IMR-90 (cell line): Measurements from ENCODE around the gene PRC1. TPM values are rescaled to one million over a fixed set of nuclear protein-coding genes. Genes with fewer than 3 reads are reported as not detected.

Experiments used
- ATAC-seq: fragments of 200-7000 bp; cut with Tn5 transposase; 2 replicates; pipeline ENCODE4 v1.9.1; 2020; ENCODE audit warnings: low read depth, mild to moderate bottlenecking, moderate library complexity
- BruUV-seq: library from RNA; stranded (reverse); fragments of 400-500 nt; replicated peaks from 2 replicates; lab custom pipeline; 2021; lab: Mats Ljungman, UMichigan
- CTCF ChIA-PET: fragments of 300-600 bp; formaldehyde crosslinking; extraction: SDS; loops from one replicate; lab custom pipeline; 2021; ENCODE audit warnings: antibody characterized with exemption; lab: Yijun Ruan, JAX
- POLR2A ChIA-PET: fragments of 300-600 bp; sonication (Branson Sonifier 250); formaldehyde crosslinking; loops from one replicate; lab custom pipeline; 2022; ENCODE audit warnings: antibody characterized with exemption; ENCODE audit not compliant: unreplicated experiment; lab: Charles Lee
- DNase-seq: peaks from one replicate; pipeline ENCODE4 v3.0.0; 2013
- H2AFZ ChIP-seq: replicated peaks from 2 replicates; pipeline ENCODE3; 2013; ENCODE audit warnings: low read length, mild to moderate bottlenecking; ENCODE audit not compliant: poor library complexity
- H2AK5ac ChIP-seq: 2 replicates; pipeline ENCODE4 v1.6.1; 2013; ENCODE audit warnings: low read depth, low read length, inconsistent platforms
- H2AK9ac ChIP-seq: replicated peaks from 2 replicates; pipeline ENCODE3; 2013; ENCODE audit warnings: mild to moderate bottlenecking, low read depth, low read length, moderate library complexity; ENCODE audit not compliant: poor library complexity
- H2BK120ac ChIP-seq: 2 replicates; pipeline ENCODE4 v1.6.1; 2013; ENCODE audit warnings: low read depth, low read length, inconsistent platforms
- H2BK15ac ChIP-seq: 3 replicates; pipeline ENCODE4 v1.6.1; 2013; ENCODE audit warnings: low read depth, low read length, inconsistent platforms
- H2BK20ac ChIP-seq: 2 replicates; pipeline ENCODE4 v1.6.1; 2013; ENCODE audit warnings: low read depth, mild to moderate bottlenecking, inconsistent platforms, low read length, moderate library complexity
- H2BK5ac ChIP-seq: 2 replicates; pipeline ENCODE4 v1.6.1; 2013; ENCODE audit warnings: mild to moderate bottlenecking, low read depth, low read length, inconsistent platforms; ENCODE audit not compliant: poor library complexity, severe bottlenecking
- H3K14ac ChIP-seq: replicated peaks from 2 replicates; pipeline ENCODE4 v1.6.1; 2013; ENCODE audit warnings: low read depth, low read length, inconsistent platforms
- H3K18ac ChIP-seq: 2 replicates; pipeline ENCODE4 v1.6.1; 2013; ENCODE audit warnings: low read depth, low read length, control low read depth
- H3K23ac ChIP-seq: 2 replicates; pipeline ENCODE4 v1.6.1; 2013; ENCODE audit warnings: low read depth, low read length, inconsistent platforms
- H3K27ac ChIP-seq: 2 replicates; pipeline ENCODE4 v1.5.1; 2013; ENCODE audit warnings: mild to moderate bottlenecking, control low read depth, low read length; ENCODE audit not compliant: insufficient read depth
- H3K27me3 ChIP-seq: 2 replicates; pipeline ENCODE4 v1.6.1; 2013; ENCODE audit warnings: low read length; ENCODE audit not compliant: control insufficient read depth, insufficient read depth
- H3K36me3 ChIP-seq: 2 replicates; pipeline ENCODE4 v1.6.1; 2013; ENCODE audit warnings: low read length, mixed read lengths; ENCODE audit not compliant: control insufficient read depth, insufficient read depth
- H3K4ac ChIP-seq: 2 replicates; pipeline ENCODE4 v1.6.1; 2013; ENCODE audit warnings: low read depth, low read length, inconsistent platforms
- H3K4me1 ChIP-seq: 2 replicates; pipeline ENCODE4 v1.6.1; 2013; ENCODE audit warnings: low read length, mixed read lengths; ENCODE audit not compliant: control insufficient read depth, insufficient read depth
- H3K4me2 ChIP-seq: 2 replicates; pipeline ENCODE4 v1.6.1; 2013; ENCODE audit warnings: low read depth, mild to moderate bottlenecking, control low read depth, low read length, moderate library complexity
- H3K4me3 ChIP-seq: 2 replicates; pipeline ENCODE4 v1.5.1; 2013; ENCODE audit warnings: low read depth, mild to moderate bottlenecking, control low read depth, low read length, moderate library complexity; ENCODE audit not compliant: insufficient read depth
- H3K56ac ChIP-seq: 2 replicates; pipeline ENCODE4 v1.6.1; 2013; ENCODE audit warnings: low read length, inconsistent platforms; ENCODE audit not compliant: insufficient read depth; ENCODE audit errors: extremely low read depth
- H3K79me1 ChIP-seq, 2 experiments: 2 replicates each; pipeline ENCODE4 v1.6.1; 2013; ENCODE audit warnings: low read length in 2 of 2, inconsistent platforms in 1 of 2, low read depth in 1 of 2
- H3K9ac ChIP-seq: 2 replicates; pipeline ENCODE4 v1.6.1; 2013; ENCODE audit warnings: low read depth, low read length, control low read depth
- H3K9me1 ChIP-seq: 2 replicates; pipeline ENCODE4 v1.6.1; 2013; ENCODE audit warnings: low read length, inconsistent platforms; ENCODE audit not compliant: insufficient read depth
- H3K9me3 ChIP-seq: 2 replicates; pipeline ENCODE4 v1.6.1; 2013; ENCODE audit warnings: low read length; ENCODE audit not compliant: control insufficient read depth, insufficient read depth
- H4K20me1 ChIP-seq: 2 replicates; pipeline ENCODE4 v1.6.1; 2013; ENCODE audit warnings: low read length, inconsistent platforms; ENCODE audit not compliant: insufficient read depth
- H4K5ac ChIP-seq: 2 replicates; pipeline ENCODE4 v1.6.1; 2013; ENCODE audit warnings: mild to moderate bottlenecking, low read depth, low read length, control low read depth
- H4K8ac ChIP-seq, 2 experiments: 2 replicates each; pipeline ENCODE4 v1.6.1; 2013; ENCODE audit warnings: low read depth in 2 of 2, low read length in 2 of 2, control low read depth in 1 of 2, inconsistent platforms in 1 of 2
- H4K91ac ChIP-seq: 2 replicates; pipeline ENCODE4 v1.6.1; 2013; ENCODE audit warnings: low read depth, low read length, inconsistent platforms; ENCODE audit not compliant: insufficient read depth
- CEBPB ChIP-seq: IDR thresholded peaks from 2 replicates; pipeline ENCODE4 v1.6.1; 2012; ENCODE audit warnings: low read depth, low read length, improper control_type of control experiment
- CHD1 ChIP-seq: IDR thresholded peaks from 2 replicates; pipeline ENCODE4 v1.6.1; 2012; ENCODE audit warnings: low read depth, low read length, improper control_type of control experiment
- MAFK ChIP-seq: IDR thresholded peaks from 2 replicates; pipeline ENCODE4 v1.6.1; 2012; ENCODE audit warnings: low read depth, low read length, improper control_type of control experiment
- MAZ ChIP-seq: IDR thresholded peaks from 2 replicates; pipeline ENCODE4 v1.6.1; 2012; ENCODE audit warnings: low read depth, mild to moderate bottlenecking, low read length, improper control_type of control experiment, moderate library complexity, borderline replicate concordance
- MXI1 ChIP-seq: IDR thresholded peaks from 2 replicates; pipeline ENCODE4 v1.6.1; 2012; ENCODE audit warnings: low read depth, mild to moderate bottlenecking, low read length, moderate library complexity, borderline replicate concordance
- NFE2L2 ChIP-seq: fragments of 150-350 bp; IDR thresholded peaks from 2 replicates; pipeline ENCODE4 v1.6.1; 2016; ENCODE audit warnings: low read depth, mild to moderate bottlenecking, low read length
- POLR2A ChIP-seq: IDR thresholded peaks from 2 replicates; pipeline ENCODE4 v1.6.1; 2012; ENCODE audit warnings: mild to moderate bottlenecking, low read depth, low read length
- RAD21 ChIP-seq: IDR thresholded peaks from 2 replicates; pipeline ENCODE4 v1.6.1; 2012; ENCODE audit warnings: low read length, improper control_type of control experiment
- RCOR1 ChIP-seq: IDR thresholded peaks from 2 replicates; pipeline ENCODE4 v1.6.1; 2012; ENCODE audit warnings: mild to moderate bottlenecking, low read length, improper control_type of control experiment; ENCODE audit not compliant: insufficient replicate concordance
- RFX5 ChIP-seq: IDR thresholded peaks from 2 replicates; pipeline ENCODE4 v1.8.0; 2012; ENCODE audit warnings: low read depth, mild to moderate bottlenecking, low read length, moderate library complexity
- SMC3 ChIP-seq: fragments of 150-350 bp; IDR thresholded peaks from 2 replicates; pipeline ENCODE4 v1.6.1; 2016; ENCODE audit warnings: low read depth, mild to moderate bottlenecking, antibody characterized with exemption, low read length, moderate library complexity
- WGBS, 2 experiments: methylation state at CpG; one replicate each; pipeline versions ENCODE4 v1.1.5 to v1.1.7; 2013; ENCODE audit warnings: missing lambda C conversion rate in 2 of 2; ENCODE audit not compliant: insufficient read length in 1 of 2; ENCODE audit errors: extremely low coverage in 2 of 2; 5-methylcytosine and 5-hydroxymethylcytosine counted together
- dilution Hi-C: fragments of 300-500 bp; cut with HindIII; formaldehyde crosslinking; loops from one replicate; pipeline ENCODE4 v1.14.3; 2018; ENCODE audit warnings: low sequenced_read_pairs; ENCODE audit not compliant: unreplicated experiment
- in situ Hi-C: fragments of 300-500 bp; cut with MboI; formaldehyde crosslinking; loops from 3 replicates; pipeline ENCODE4 v1.14.3; 2019; ENCODE audit warnings: low sequenced_read_pairs, inconsistent platforms, mixed read lengths
- intact Hi-C: fragments of 100-400 bp; cut with micrococcal nuclease; formaldehyde crosslinking; loops from 2 replicates; pipeline ENCODE4 v1.10.0; 2022
- polyA plus RNA-seq, 3 experiments: library from polyadenylated mRNA; depleted of rRNA; stranded (reverse); fragments of >200 nt; gene quantifications; 2 replicates each; pipeline ENCODE4 v1.2.3, GENCODE V29; 2012; ENCODE audit warnings: low replicate concordance in 1 of 3
- total RNA-seq: library from RNA; depleted of rRNA; stranded (reverse); fragments of >200 nt; gene quantifications from 2 replicates; pipeline ENCODE4 v1.2.3, GENCODE V29; 2012
- TF ChIP-seq, protein P1 (sequence below): conservative IDR thresholded peaks from 2 replicates; pipeline ENCODE4 v1.5.1; 2012; ENCODE audit warnings: mild to moderate bottlenecking, low read depth, low read length, improper control_type of control experiment
- TF ChIP-seq, protein P2 (sequence below): fragments of 150-350 bp; IDR thresholded peaks from 2 replicates; pipeline ENCODE4 v1.6.1; 2016; ENCODE audit warnings: low read depth, mild to moderate bottlenecking, low read length, moderate library complexity, borderline replicate concordance
- TF ChIP-seq, protein P3 (sequence below): fragments of 150-350 bp; IDR thresholded peaks from 2 replicates; pipeline ENCODE4 v1.6.1; 2017; ENCODE audit warnings: mild to moderate bottlenecking, antibody characterized with exemption, low read length, low read depth

PRC1 gene
- total and polyA plus RNA-seq, 2 of the 4 experiments (the other 2 are of a cell fraction) = 131 to 148 TPM

DNA sequence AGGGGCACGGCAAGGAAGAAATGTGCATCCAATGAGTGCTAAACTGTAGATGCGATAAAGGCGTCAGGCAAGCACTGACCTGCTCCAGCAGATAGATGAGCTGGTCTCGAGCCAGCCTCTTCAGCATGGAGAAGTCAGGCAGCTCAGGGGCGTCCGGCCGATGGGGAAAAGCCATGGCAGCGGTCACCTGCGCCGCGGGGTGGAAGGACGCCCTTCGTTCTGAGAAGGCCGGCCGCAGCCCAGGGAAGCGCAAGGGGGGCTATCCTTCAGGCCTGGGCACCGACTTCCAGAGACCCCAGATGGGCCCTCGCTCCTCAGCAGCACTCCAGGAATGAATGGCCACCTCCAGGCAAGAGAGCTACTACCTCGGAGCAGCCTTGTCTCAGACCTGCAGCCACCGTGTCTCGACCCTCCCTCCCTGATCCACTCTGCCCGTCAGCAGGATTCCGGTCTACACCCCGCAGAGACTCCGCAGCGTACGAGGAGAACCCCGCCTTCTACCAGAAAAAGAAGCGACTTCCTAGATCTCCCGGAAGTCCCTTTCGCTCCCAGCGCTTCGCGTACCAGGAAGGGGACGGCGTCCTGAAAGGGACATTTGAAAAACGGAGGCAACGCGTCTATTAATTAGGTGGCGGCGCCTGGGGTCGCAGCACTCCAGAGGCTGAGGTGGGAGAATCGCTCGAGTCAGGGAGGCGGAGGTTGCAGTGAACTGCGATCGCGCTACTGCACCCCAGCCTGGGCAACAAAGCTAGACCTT is 27.9 kb upstream of the PRC1 start, which contains the start of gene VPS33B:
TSS of gene VPS33B (minus strand) at position 520 of the 757 bp plus-strand sequence. CDS start at position 175, 345 bp downstream.
- TSS peak; percentile 62 for BruUV-seq
- H3K79me1 ChIP-seq = peaks cover 12 to 43% of the 10 kb centered on the region in 2 experiments
- peak within 1 kb of the TSS; percentile 81 for H3K56ac ChIP-seq
- peak within 1 kb of the TSS; percentile 74 for H2BK5ac ChIP-seq
- H4K8ac ChIP-seq = peak within 1 kb of the TSS; percentile 94 to 98
- peak within 1 kb of the TSS; percentile 62 for H4K5ac ChIP-seq
- H2BK15ac ChIP-seq = no peak within 1 kb of the TSS
- H2BK20ac ChIP-seq = no peak within 1 kb of the TSS
- H3K4me3 ChIP-seq = peak within 1 kb of the TSS; percentile 65
- CTCF ChIA-PET = interaction anchor here (1.7 kb wide), 1 partner anchor 27 kb away, joined by 8 read pairs; no protein-coding TSS in a partner anchor
- intact Hi-C loops = no loop called here
- dilution Hi-C loops = no loop called here
- peaks cover 6% of the 10 kb centered on the region; the same call in 1 of the 2 replicates for H3K9me1 ChIP-seq
- H3K9ac ChIP-seq = peak within 1 kb of the TSS; percentile 89
- WGBS, 2 experiments = 3% methylated on average over 22 of the region's 48 CpGs; no CpG with 5 or more reads in 1 of the 2 experiments
- peak within 1 kb of the TSS; percentile 93 for H3K4ac ChIP-seq
- H3K4me1 ChIP-seq = no peaks in the 10 kb centered on the region
- peak within 1 kb of the TSS; percentile 94 for H2AK9ac ChIP-seq
- peak within 1 kb of the TSS; percentile 69 for H2BK120ac ChIP-seq
- peak within 1 kb of the TSS; percentile 98 for H2AFZ ChIP-seq
- H3K27ac ChIP-seq = peak within 1 kb of the TSS; percentile 75
- peak within 1 kb of the TSS; percentile 43 for H3K18ac ChIP-seq
- peak within 1 kb of the TSS; percentile 91 for H3K4me2 ChIP-seq
- H3K14ac ChIP-seq = peak within 1 kb of the TSS; percentile 96
- POLR2A ChIA-PET = no interaction called here
- DNase-seq (peak; percentile 80), ATAC-seq (peak; percentile 93)
- H3K9me3 ChIP-seq = no peaks in the 10 kb centered on the region
- peak within 1 kb of the TSS; percentile 91 for H4K91ac ChIP-seq
- peak within 1 kb of the TSS; percentile 80; the same call in 1 of the 2 replicates for H2AK5ac ChIP-seq
- no peaks in the 10 kb centered on the region for H3K36me3 ChIP-seq
- H3K27me3 ChIP-seq = no peaks in the 10 kb centered on the region
- no peaks in the 10 kb centered on the region; the same call in 1 of the 2 replicates for H4K20me1 ChIP-seq
- peak within 1 kb of the TSS; percentile 89 for H3K23ac ChIP-seq
- in situ Hi-C loops = no loop called here
- no peak for TF ChIP-seq MAFK
- TF ChIP-seq, protein P1, sequence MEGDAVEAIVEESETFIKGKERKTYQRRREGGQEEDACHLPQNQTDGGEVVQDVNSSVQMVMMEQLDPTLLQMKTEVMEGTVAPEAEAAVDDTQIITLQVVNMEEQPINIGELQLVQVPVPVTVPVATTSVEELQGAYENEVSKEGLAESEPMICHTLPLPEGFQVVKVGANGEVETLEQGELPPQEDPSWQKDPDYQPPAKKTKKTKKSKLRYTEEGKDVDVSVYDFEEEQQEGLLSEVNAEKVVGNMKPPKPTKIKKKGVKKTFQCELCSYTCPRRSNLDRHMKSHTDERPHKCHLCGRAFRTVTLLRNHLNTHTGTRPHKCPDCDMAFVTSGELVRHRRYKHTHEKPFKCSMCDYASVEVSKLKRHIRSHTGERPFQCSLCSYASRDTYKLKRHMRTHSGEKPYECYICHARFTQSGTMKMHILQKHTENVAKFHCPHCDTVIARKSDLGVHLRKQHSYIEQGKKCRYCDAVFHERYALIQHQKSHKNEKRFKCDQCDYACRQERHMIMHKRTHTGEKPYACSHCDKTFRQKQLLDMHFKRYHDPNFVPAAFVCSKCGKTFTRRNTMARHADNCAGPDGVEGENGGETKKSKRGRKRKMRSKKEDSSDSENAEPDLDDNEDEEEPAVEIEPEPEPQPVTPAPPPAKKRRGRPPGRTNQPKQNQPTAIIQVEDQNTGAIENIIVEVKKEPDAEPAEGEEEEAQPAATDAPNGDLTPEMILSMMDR = no peak
- TF ChIP-seq, protein P2, sequence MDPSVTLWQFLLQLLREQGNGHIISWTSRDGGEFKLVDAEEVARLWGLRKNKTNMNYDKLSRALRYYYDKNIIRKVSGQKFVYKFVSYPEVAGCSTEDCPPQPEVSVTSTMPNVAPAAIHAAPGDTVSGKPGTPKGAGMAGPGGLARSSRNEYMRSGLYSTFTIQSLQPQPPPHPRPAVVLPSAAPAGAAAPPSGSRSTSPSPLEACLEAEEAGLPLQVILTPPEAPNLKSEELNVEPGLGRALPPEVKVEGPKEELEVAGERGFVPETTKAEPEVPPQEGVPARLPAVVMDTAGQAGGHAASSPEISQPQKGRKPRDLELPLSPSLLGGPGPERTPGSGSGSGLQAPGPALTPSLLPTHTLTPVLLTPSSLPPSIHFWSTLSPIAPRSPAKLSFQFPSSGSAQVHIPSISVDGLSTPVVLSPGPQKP = no peak
- TF ChIP-seq MAZ = no peak
- no peak for TF ChIP-seq RCOR1
- TF ChIP-seq SMC3 = no peak
- TF ChIP-seq CEBPB = no peak
- TF ChIP-seq CHD1 = no peak
- TF ChIP-seq POLR2A = peak; percentile 30; the same call in 1 of the 2 replicates
- no peak for TF ChIP-seq RAD21
- TF ChIP-seq, protein P3, sequence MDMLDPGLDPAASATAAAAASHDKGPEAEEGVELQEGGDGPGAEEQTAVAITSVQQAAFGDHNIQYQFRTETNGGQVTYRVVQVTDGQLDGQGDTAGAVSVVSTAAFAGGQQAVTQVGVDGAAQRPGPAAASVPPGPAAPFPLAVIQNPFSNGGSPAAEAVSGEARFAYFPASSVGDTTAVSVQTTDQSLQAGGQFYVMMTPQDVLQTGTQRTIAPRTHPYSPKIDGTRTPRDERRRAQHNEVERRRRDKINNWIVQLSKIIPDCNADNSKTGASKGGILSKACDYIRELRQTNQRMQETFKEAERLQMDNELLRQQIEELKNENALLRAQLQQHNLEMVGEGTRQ = no peak
- no peak for TF ChIP-seq NFE2L2
- TF ChIP-seq MXI1 = peak; percentile 29; the same call in 1 of the 2 replicates
- no peak for TF ChIP-seq RFX5
